DMS153 (cell line): ENCODE results near the gene TMEM266.
"Not testable (repeated sequence)": the region's sequence is repeated elsewhere in the genome, so short reads cannot be mapped to it uniquely, and the experiment has no call there.

Experiments used
- DNase-seq: peaks from one replicate; lab custom pipeline; 2025; lab: John Stamatoyannopoulos, UW

The TMEM266 gene

DNA sequence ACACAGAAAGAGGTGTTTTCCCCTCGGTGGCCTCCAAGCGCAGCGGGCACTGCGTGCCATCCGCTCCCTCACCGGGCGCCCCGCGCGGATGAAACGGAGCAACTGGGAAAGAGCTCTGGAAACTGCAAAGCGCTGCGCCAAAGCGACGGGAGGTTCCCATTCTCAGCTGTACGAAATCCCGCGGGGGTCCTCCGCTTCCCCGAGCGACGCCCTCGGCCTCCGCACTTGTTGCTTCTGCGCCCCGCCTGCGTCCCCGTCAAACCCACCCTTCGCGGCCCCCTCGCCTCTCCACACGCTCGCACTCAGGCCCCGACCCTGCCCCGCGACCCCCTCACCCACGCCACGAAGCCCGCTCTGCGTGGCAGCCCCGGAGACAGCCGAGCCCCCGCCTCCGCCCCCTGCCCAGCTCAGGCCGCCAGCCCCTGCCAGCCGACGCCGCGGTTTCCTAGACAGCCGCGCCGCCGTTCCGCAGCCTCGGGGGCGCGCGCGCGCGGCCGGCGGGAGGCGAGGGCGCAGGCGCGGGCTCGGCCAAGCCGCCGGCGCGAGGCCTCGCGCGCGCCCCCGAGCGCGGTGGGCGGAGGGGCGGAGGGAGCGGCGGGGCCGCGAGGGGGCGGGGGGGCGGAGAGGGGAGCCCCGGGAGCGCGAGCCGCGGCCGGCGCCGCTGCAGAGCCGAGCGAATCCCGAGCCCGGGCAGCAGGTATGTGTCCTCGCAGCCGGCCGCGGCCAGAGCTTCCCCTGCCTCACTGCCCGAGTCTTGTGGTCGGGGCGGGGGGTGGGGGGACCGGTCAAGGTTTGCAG, at the start of gene TMEM266:
TMEM266 (plus strand) TSS at position 666 of the 798 bp plus-strand sequence. CDS start 74,279 bp downstream, outside the sequence.
- DNase-seq, result no peak

- DNase-seq, result no peak
These were observed 49.2 kb upstream of the TMEM266 start for GRCh38 chr15:76010613-76011012.

DNA sequence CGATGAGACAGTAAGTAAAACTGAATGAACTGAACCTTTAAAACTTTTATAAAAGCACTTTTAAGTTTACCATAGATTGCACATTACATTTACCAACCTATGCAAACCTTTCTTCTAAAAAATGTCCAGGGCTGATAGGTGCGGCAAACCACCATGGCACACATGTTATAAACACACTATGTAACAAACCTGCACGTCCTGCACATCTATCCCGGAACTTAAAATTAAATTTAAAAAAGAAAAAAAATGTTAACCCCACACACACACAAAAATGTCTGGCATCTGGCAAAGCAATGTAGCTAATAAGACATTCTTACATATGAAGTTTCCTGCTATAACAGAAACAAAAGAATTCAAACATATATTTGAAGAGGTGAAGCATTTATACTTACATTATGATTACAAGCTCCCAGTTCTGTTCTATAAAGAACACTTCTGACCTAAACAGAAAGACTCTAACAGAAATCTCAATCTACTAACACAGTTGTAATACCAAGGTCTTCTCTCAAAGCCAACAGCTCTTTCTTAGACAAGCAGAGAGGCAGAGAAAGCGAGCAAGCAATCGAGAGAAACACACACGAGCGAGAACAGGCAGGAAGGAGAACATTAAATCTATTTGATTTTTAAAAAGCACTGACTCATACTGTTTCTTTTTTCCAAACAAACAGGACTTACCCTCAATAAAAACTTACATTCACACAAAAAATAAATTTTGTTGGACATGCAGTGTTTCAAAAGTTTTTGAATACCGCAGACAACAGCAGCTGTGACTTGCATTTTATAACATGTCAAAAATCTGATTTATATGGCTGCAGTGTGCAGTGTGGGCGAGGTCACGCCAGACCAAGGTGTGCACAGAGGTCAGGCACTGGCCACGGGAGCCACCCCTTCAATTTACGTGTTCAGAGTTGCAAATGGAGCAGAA, 47.9 kb upstream of the TMEM266 start, which contains the start of gene NRG4:
NRG4 (minus strand) TSS at position 798 of the 925 bp plus-strand sequence. CDS start 1,194 bp downstream, outside the sequence.
- no peak for DNase-seq

DNA sequence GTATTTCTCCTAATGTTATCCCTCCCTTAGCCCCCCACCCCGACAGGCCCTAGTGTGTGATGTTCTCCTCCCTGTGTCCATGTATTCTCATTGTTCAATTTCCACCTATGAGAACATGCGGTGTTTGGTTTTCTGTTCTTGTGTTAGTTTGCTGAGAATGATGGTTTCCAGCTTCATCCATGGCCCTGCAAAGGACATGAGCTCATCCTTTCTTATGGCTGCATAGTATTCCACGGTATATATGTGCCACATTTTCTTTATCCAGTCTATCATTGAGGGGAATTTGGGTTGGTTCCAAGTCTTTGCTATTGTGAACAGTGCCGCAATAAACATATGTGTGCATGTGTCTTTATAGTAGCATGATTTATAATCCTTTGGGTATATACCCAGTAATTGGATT, 46.3 kb upstream of the TMEM266 start:
- DNase-seq, result not testable (repeated sequence)

- no peak for DNase-seq
These were observed 35.6 kb upstream of the TMEM266 start for GRCh38 chr15:76024021-76024768.

- DNase-seq, result no peak
These were observed 27.7 kb upstream of the TMEM266 start for GRCh38 chr15:76032046-76032445.

- DNase-seq, result no peak
These were observed 26.3 kb upstream of the TMEM266 start for GRCh38 chr15:76033438-76033837.

GRCh38 chr15:76034111-76034510, 25.7 kb upstream of the TMEM266 start:
- no peak for DNase-seq

DNA sequence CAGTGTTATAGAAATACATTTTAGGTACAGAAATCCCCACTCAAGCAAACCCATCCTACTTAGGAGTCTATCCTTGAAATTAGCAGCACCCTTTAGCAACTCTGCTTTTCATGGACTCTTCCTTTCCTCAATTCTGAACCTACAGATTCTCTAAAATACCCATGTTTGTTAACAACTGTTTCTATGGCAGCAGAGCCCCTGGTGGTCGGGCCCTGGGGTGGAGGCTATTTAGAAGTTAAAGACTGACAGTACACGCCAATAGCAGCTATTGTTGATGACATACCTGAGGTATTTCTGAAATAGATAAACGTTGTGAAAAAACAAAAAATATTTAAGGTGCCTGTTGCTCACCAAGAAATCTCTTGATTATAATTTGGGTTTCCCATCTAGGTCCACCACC, 24.2 kb upstream of the TMEM266 start:
- no peak for DNase-seq

- DNase-seq, result no peak
These were observed 21.3 kb upstream of the TMEM266 start for GRCh38 chr15:76038512-76038911.

- not testable (repeated sequence) for DNase-seq
These were observed 5.6 kb upstream of the TMEM266 start for GRCh38 chr15:76054201-76054600.

DNA sequence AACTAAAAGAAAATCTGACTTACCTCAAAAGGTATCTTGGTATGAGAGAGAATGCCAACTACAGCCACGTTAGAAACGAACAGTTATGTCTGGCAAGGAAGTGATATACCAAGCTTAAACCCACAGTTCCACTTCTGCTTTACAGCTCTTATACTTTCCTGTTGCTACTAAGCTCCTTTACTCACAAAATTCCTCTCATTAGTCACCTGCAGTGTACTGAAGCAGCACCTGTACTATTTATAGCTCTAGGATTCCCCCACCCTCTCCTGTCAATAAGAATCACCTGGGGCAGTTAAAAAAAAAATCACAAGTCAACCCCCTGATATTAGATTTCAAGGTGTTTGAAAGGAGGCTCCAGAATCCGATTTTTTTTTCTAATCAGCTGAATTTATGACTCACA, 2.9 kb upstream of the TMEM266 start:
- DNase-seq, result no peak

GRCh38 chr15:76057332-76058000, 2.3 kb upstream of the TMEM266 start:
- no peak for DNase-seq

DNA sequence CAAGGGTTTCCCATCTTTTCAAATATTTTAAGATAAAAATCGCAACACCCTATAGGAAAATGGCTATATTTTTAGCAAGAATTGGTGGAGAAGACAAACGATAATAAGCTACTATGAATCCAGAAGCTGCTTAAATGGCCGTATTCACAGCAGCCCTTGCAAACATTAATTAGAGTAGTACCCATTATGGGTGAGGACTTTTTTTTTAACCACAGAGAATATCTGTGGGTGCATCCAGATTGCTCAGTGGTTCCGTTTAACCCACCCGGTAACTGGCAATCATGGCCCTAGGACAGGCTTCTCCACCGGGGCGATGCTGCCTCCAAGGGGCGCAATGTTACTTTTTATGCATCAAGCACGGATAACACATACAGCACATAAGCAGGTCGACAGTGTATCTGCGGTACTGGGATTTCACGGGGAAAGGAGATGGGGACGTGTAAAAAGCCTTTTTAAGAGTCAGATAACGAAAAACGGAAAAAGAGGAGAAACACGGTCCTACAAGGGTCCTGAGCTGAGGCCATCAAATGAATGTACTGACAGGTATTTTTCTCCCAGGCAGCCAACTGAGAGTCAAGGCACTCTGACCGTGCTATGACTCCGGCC, 968 bp upstream of the TMEM266 start:
- DNase-seq, result no peak

GRCh38 chr15:76060118-76060989, 569 bp downstream of the TMEM266 start:
- no peak for DNase-seq

GRCh38 chr15:76061700-76062099, 1.9 kb downstream of the TMEM266 start:
- DNase-seq, result no peak

DNA sequence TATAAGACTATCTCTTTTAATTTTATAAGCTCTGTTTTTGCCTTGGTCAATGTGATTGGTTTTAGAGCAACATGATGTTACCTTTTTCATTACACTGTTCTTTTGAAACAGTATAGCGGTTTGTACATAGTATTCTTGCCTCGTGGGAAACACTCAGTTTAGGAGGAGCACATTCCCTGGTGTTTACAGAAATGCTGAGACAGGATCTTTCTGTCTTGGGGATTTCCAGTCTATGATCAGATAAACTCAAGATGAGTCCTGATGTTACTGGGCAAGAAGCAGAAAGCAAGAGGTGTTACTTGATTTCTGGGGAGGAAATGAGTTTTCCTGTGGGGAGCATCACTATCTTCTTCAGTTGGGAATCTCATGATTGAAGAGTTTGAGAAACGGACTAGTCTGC, 2.5 kb downstream of the TMEM266 start:
- DNase-seq, result no peak

- no peak for DNase-seq
These were observed 4.6 kb downstream of the TMEM266 start for GRCh38 chr15:76064375-76064774.

DNA sequence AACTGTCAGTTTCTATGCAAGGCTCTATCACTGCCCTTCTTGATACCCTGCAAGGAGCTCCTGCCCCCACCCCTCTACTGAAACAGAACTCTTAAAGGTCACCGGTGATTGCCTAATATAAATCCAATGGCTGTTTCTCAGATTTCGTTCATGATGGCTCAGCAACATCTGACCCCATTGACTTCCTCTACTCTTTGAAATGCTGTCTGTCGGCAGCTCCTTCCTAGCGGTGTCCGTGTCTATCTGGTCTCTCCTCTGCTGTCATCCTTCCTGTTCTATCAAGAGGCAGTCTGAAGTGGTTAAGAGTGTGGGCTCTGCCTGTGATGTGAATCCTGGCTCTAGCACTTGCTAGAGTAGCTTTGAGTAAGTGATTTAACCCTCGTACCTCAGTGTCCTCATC, 5.5 kb downstream of the TMEM266 start:
- no peak for DNase-seq

GRCh38 chr15:76065793-76066192, 6.0 kb downstream of the TMEM266 start:
- DNase-seq, result no peak
